NCI-H345 (cell line): Measurements from ENCODE around the gene DHX15.

Experiments
- DNase-seq: peaks from one replicate; lab custom pipeline; 2025; lab: John Stamatoyannopoulos, UW

The DHX15 gene

GRCh38 chr4:24482871-24483270 lies 101.5 kb downstream of the DHX15 start:
- DNase-seq: no peak

GRCh38 chr4:24477919-24478318 lies 106.4 kb downstream of the DHX15 start:
- no peak for DNase-seq
